Rectal smooth muscle tissue (tissue), 1 donor: ENCODE data around the gene ATXN7L2.

Source experiments
- H3K27ac ChIP-seq: one replicate; pipeline ENCODE4 v1.7.0; 2013; ENCODE audit warnings: low read depth, low read length, inconsistent platforms
- H3K27me3 ChIP-seq: one replicate; pipeline ENCODE4 v1.7.0; 2013; ENCODE audit warnings: low read length; ENCODE audit not compliant: control insufficient read depth, insufficient read depth
- H3K36me3 ChIP-seq: one replicate; pipeline ENCODE4 v1.7.0; 2013; ENCODE audit warnings: low read length; ENCODE audit not compliant: control insufficient read depth, insufficient read depth
- H3K4me1 ChIP-seq: one replicate; pipeline ENCODE4 v1.7.0; 2013; ENCODE audit warnings: low read length; ENCODE audit not compliant: control insufficient read depth, insufficient read depth
- H3K4me3 ChIP-seq: one replicate; pipeline ENCODE4 v1.7.0; 2013; ENCODE audit warnings: low read length
- H3K9ac ChIP-seq: one replicate; pipeline ENCODE4 v1.7.0; 2013; ENCODE audit warnings: low read length

The ATXN7L2 gene

DNA sequence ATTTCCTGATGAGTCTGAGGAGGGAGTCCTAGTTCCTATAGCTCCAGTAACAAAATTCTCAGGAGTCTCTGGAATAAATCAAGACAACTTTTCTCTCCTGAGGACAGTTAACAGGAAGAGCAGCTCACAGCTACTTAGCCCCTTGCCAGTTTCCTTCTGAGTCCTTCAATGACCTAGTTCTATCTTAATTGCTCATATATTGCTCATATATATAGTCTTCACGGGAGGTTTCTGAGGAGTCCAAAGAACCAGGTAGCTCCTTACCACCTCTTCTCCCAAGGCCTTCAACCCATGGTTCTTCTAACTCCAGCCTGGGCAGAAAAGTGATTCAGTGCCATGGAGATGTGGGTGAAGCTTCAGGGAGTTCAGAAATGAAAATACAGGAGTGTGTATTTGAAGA is 21.3 kb downstream of the ATXN7L2 start:
- H3K4me3 ChIP-seq: no peak overlapping the region
- no peaks in the 10 kb centered on the region for H3K27me3 ChIP-seq
- H3K27ac ChIP-seq: no peak overlapping the region
- H3K9ac ChIP-seq: no peak overlapping the region
- peaks cover 3% of the 10 kb centered on the region for H3K36me3 ChIP-seq
- H3K4me1 ChIP-seq: peaks cover 15% of the 10 kb centered on the region

GRCh38 chr1:109508001-109508872 is 24.5 kb downstream of the ATXN7L2 start:
- Histone ChIP-seq H3K27ac (no peak overlapping the region), H3K27me3 (no peaks in the 10 kb centered on the region), H3K4me3 (peak overlapping the region; percentile 68), H3K9ac (no peak overlapping the region), H3K4me1 (peaks cover 5% of the 10 kb centered on the region), H3K36me3 (no peaks in the 10 kb centered on the region)

GRCh38 chr1:109508873-109509175 is 25.1 kb downstream of the ATXN7L2 start:
- H3K4me3 ChIP-seq: peak overlapping the region; percentile 68
- peaks cover 5% of the 10 kb centered on the region for H3K4me1 ChIP-seq
- H3K36me3 ChIP-seq: no peaks in the 10 kb centered on the region
- no peaks in the 10 kb centered on the region for H3K27me3 ChIP-seq
- peak overlapping the region; percentile 46 for H3K9ac ChIP-seq
- no peak overlapping the region for H3K27ac ChIP-seq

DNA sequence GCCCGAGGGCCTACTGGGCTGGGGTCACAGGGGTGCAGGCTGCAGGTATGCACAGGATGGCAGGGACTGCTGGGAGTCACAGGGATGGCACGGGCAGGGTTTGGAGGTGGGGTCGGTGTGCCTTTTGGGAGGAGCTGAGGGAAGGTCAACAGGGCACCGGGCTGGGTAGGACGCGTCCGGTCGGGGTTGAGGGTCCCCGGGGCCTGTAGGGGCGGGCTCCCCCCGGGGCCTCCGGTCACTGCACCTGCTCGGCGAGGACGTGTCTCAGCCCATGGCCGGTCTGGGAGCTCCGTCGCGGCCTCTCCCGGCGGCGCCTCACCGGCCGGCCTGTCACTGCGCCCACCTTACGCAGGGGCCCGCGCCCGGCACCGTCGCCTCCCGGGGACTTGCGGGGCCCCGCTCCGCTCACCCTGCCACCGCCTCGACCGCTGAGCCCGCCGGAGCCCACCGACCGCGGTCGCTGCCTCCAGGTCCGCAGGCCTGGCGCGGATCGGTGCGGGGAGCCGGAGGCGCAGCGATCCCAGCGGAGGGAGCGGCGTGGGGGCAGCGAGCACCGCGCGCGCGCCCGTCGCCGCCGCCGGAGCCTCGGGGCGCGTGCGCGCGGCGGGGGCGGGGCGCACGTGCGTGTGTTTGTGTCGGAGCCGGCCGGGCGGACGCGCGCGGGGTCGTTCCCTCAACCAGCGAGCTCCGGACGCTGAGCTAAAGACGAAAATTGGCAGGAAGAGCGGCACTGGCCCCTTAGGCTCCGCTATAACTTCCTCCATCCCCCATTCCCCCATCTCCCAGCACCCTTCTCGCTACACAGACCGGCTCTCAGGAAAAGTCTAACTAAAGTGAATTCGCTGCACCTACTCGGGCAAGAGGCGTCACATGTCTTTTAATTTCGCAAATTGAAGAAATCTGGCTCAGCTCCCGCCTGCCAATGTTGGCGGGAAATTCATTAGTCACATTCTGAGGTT is 25.8 kb downstream of the ATXN7L2 start, which contains the start of gene AMIGO1:
Gene AMIGO1, minus strand, starts transcription at position 552 of the 959 bp plus-strand sequence. CDS start 815 bp downstream, outside the sequence.
- Histone ChIP-seq H3K4me3 (peak within 1 kb of the TSS; percentile 68), H3K27me3 (no peaks in the 10 kb centered on the region), H3K27ac (no peak within 1 kb of the TSS), H3K9ac (peak within 1 kb of the TSS; percentile 46), H3K36me3 (no peaks in the 10 kb centered on the region), H3K4me1 (peaks cover 5% of the 10 kb centered on the region)

- H3K27me3 ChIP-seq: no peaks in the 10 kb centered on the region
- peaks cover 5% of the 10 kb centered on the region for H3K4me1 ChIP-seq
- H3K9ac ChIP-seq: no peak overlapping the region
- no peaks in the 10 kb centered on the region for H3K36me3 ChIP-seq
- no peak overlapping the region for H3K27ac ChIP-seq
- H3K4me3 ChIP-seq: no peak overlapping the region
Observed at GRCh38 chr1:109513110-109513710, 29.5 kb downstream of the ATXN7L2 start.

DNA sequence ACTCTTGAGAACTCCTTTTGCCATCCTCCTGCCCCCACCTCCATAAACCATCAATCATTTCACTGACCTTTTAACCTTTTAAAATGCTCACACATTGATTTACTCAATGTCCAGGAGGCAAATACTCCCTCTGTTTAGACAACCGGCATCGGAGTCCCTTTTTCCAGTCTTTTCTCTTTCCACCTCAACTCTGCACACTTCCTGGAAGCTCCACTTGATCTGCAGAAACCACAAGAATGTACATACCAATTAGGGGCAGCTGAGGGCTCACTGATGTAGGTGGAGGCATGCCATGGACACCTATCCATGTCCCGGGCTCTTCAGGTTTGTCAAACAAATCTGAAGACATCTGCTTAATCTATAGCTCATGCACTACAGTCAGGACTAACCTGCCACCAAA is 31.1 kb downstream of the ATXN7L2 start:
- Histone ChIP-seq H3K9ac (no peak overlapping the region), H3K4me1 (peaks cover 5% of the 10 kb centered on the region), H3K36me3 (no peaks in the 10 kb centered on the region), H3K27me3 (no peaks in the 10 kb centered on the region), H3K27ac (no peak overlapping the region), H3K4me3 (no peak overlapping the region)

DNA sequence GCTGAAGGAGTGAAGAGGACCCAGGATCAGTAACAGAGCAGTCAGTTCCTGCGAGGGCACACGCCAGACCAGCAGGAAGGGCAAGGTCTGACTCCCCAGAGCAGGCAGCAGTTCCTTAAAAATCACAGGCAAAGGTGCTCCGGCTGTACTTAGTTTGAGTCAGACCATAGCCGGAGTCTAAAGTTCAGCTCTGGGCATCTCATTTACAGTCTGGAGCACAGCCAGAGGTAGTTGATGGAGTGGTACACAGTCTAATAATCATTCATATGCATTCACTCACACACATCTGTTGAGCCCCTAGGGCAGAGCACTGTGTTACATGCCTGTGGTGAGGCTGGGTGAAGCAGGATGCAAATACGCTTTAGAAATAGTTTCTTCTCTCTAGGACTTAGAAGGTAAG is 33.2 kb downstream of the ATXN7L2 start:
- H3K27ac ChIP-seq: no peak overlapping the region

GRCh38 chr1:109517337-109517736 is 33.6 kb downstream of the ATXN7L2 start:
- Histone ChIP-seq H3K9ac (no peak overlapping the region), H3K4me1 (no peaks in the 10 kb centered on the region), H3K27ac (no peak overlapping the region), H3K27me3 (no peaks in the 10 kb centered on the region), H3K36me3 (no peaks in the 10 kb centered on the region), H3K4me3 (no peak overlapping the region)

More for the DNA sequence above, 33.2 kb downstream of the ATXN7L2 start:
- no peaks in the 10 kb centered on the region for H3K27me3 ChIP-seq
- H3K36me3 ChIP-seq: no peaks in the 10 kb centered on the region
- H3K4me3 ChIP-seq: no peak overlapping the region
- no peaks in the 10 kb centered on the region for H3K4me1 ChIP-seq
- no peak overlapping the region for H3K9ac ChIP-seq

DNA sequence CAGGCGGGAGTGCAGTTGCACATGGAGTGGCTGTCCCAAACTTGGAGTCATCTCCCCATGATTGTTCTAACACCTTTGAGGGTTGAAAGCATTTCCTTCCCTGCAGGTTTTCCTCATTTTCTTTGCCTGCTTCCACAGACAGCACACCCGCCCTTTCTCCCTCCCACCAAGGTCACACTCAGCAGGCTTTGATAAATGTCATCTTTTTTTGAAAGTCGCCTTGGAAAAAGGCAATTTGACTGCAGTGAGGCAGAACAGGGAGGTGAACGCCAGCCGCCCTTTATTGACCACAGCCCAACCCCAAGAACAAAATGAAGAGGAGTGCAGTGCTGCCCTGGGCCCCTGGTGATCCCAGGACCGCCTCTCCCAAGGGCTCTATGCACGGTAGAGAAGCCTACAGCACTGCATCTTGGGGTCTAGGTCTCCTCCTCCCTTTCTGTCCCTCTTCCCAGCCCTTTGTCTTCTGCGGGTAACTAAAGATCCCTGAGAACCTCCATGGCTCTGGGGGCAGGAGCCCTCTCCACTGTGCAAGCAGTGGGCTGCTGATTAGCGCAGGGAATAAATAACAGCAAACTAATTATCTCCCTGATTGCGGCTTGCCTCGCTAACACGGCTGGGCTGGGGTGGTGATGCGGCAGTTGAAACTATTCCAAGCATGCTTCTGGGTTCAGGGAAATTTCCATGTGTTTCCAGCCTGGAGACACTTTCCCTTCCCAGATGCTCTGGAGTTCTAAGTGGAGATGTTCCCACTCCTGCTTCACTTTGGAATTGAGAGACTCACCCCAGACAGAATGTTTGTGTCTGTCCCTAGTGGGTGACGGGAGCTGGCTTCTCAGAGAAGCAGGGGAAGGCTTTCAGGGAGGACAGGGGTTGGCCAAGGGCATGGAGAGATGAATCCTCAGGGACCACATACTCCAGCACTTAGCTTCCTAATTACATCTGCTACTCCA is 37.6 kb downstream of the ATXN7L2 start:
- Histone ChIP-seq H3K27me3 (no peaks in the 10 kb centered on the region), H3K4me1 (no peaks in the 10 kb centered on the region), H3K36me3 (no peaks in the 10 kb centered on the region), H3K27ac (no peak overlapping the region), H3K9ac (no peak overlapping the region), H3K4me3 (no peak overlapping the region)

- no peak overlapping the region for H3K9ac ChIP-seq
- H3K36me3 ChIP-seq: no peaks in the 10 kb centered on the region
- H3K27ac ChIP-seq: no peak overlapping the region
- H3K4me3 ChIP-seq: no peak overlapping the region
- no peaks in the 10 kb centered on the region for H3K4me1 ChIP-seq
- H3K27me3 ChIP-seq: no peaks in the 10 kb centered on the region
Observed at GRCh38 chr1:109522026-109522425, 38.3 kb downstream of the ATXN7L2 start.

DNA sequence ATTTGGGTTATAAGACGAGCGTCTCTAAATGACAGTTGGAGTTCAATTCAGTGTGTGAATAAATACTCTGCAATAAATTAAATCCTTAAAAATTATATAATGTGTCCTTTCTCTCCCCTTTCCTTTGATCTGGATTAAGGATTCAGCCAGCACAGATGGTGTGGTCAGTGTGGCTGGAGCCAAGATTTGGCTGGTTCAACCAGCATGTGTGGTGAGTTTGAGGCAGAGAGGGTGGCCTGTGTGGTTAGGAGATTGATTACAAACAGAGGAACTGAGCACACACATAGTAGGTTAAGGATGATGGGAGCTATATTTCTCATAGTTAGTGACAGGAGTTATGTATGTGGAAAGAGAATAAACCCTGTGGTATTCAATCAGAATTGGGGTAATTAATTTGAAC is 40.0 kb downstream of the ATXN7L2 start:
- Histone ChIP-seq H3K36me3 (no peaks in the 10 kb centered on the region), H3K4me1 (no peaks in the 10 kb centered on the region)

More for the DNA sequence above, 40.0 kb downstream of the ATXN7L2 start:
- H3K27ac ChIP-seq: no peak overlapping the region
- H3K4me3 ChIP-seq: no peak overlapping the region
- H3K27me3 ChIP-seq: no peaks in the 10 kb centered on the region
- no peak overlapping the region for H3K9ac ChIP-seq
